ENCODE measurements around the gene HARBI1.

HARBI1 gene

GRCh38 chr11:46625406-46625805, 8.4 kb upstream of the HARBI1 start:
- DNase-seq (ENCODE audit: low read depth): peak; percentile 9
- no peak for TF ChIP-seq CTCF (IDR thresholded peaks at IDR 0.05; ENCODE audit: insufficient read depth, low read depth, low read length, missing control alignments)
- no peak overlapping the region for H3K4me3 ChIP-seq (ENCODE audit: low read length)

- peak overlapping the region; percentile 97 for H3K4me3 ChIP-seq (ENCODE audit: low read length)
- no peak for TF ChIP-seq CTCF (IDR thresholded peaks at IDR 0.05; ENCODE audit: insufficient read depth, low read depth, low read length, missing control alignments)
These were observed 1.8 kb upstream of the HARBI1 start for GRCh38 chr11:46618837-46619236.

GRCh38 chr11:46617972-46618314, 916 bp upstream of the HARBI1 start:
- no peak for DNase-seq (ENCODE audit: low read depth)
- H3K4me3 ChIP-seq (ENCODE audit: low read length): peak overlapping the region; percentile 97
- no peak for TF ChIP-seq CTCF (IDR thresholded peaks at IDR 0.05; ENCODE audit: insufficient read depth, low read depth, low read length, missing control alignments)

More at GRCh38 chr11:46618837-46619236, 1.8 kb upstream of the HARBI1 start:
- DNase-seq (ENCODE audit: low read depth): no peak

GRCh38 chr11:46616551-46617133, 385 bp downstream of the HARBI1 start:
- DNase-seq (ENCODE audit: low read depth): peak; percentile 89
- no peak for TF ChIP-seq CTCF (IDR thresholded peaks at IDR 0.05; ENCODE audit: insufficient read depth, low read depth, low read length, missing control alignments)
- peak overlapping the region; percentile 97 for H3K4me3 ChIP-seq (ENCODE audit: low read length)

- TF ChIP-seq CTCF (IDR thresholded peaks at IDR 0.05; ENCODE audit: insufficient read depth, low read depth, low read length, missing control alignments): no peak
- H3K4me3 ChIP-seq (ENCODE audit: low read length): no peak overlapping the region
These were observed 1.3 kb downstream of the HARBI1 start for GRCh38 chr11:46615756-46616155.

GRCh38 chr11:46612326-46612725, 4.7 kb downstream of the HARBI1 start:
- no peak overlapping the region for H3K4me3 ChIP-seq (ENCODE audit: low read length)
- DNase-seq (ENCODE audit: low read depth): no peak
- no peak for TF ChIP-seq CTCF (IDR thresholded peaks at IDR 0.05; ENCODE audit: insufficient read depth, low read depth, low read length, missing control alignments)

More at GRCh38 chr11:46615756-46616155, 1.3 kb downstream of the HARBI1 start:
- DNase-seq (ENCODE audit: low read depth): peak; percentile 54
